NCI-H187 (cell line): ENCODE measurements around the gene PUS10.
"Not testable (repeated sequence)": the region's sequence is repeated elsewhere in the genome, so short reads cannot be mapped to it uniquely, and the experiment has no call there.

ENCODE experiments used
- DNase-seq, 2 experiments: peaks; one replicate each; lab custom pipeline; 2025; lab: John Stamatoyannopoulos, UW

Gene PUS10, protein sequence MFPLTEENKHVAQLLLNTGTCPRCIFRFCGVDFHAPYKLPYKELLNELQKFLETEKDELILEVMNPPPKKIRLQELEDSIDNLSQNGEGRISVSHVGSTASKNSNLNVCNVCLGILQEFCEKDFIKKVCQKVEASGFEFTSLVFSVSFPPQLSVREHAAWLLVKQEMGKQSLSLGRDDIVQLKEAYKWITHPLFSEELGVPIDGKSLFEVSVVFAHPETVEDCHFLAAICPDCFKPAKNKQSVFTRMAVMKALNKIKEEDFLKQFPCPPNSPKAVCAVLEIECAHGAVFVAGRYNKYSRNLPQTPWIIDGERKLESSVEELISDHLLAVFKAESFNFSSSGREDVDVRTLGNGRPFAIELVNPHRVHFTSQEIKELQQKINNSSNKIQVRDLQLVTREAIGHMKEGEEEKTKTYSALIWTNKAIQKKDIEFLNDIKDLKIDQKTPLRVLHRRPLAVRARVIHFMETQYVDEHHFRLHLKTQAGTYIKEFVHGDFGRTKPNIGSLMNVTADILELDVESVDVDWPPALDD

DNA sequence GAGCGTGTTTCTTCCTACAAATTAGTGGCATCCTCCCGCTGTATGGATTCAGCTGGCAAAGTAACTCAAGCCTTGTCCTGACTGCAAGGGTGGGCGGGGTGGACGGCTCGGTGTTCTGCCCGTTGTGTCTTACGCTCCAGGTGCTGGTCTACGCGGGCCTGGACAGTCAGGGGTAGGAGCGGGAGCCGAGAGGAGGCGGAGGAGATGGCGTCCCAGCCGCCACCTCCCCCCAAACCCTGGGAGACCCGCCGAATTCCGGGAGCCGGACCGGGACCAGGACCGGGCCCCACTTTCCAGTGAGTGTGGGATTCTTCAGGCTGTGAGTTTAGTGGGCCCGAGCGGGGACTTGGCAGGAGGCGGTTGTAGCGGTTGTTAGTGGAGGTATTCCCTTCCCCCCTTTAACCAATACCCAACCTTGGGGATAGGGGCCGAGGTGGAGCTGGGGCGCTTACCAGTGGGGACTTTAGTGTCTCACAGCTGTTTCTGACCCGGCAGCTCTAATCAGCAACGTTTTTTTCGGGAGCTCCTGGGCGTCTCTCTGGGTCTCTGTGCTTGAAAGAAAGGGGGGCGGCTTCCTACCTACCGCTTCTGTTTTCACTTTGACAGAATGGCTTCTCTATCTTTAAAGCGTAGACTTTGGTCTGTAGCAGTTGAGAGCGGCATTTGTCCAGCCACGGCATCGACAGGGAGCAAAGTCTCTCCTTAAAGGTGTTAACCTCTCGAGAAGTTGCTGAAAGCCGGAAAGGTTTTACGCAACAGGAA, at the start of gene PUS10, which contains the start of gene PEX13:
PUS10 (minus strand) TSS at position 700 of the 762 bp plus-strand sequence. CDS start 6,365 bp downstream, outside the sequence.
PEX13 (plus strand) TSS at position 165 of the 762 bp plus-strand sequence; CDS start at position 205, 40 bp downstream.
- peak; percentile 71 to 99 for DNase-seq

DNA sequence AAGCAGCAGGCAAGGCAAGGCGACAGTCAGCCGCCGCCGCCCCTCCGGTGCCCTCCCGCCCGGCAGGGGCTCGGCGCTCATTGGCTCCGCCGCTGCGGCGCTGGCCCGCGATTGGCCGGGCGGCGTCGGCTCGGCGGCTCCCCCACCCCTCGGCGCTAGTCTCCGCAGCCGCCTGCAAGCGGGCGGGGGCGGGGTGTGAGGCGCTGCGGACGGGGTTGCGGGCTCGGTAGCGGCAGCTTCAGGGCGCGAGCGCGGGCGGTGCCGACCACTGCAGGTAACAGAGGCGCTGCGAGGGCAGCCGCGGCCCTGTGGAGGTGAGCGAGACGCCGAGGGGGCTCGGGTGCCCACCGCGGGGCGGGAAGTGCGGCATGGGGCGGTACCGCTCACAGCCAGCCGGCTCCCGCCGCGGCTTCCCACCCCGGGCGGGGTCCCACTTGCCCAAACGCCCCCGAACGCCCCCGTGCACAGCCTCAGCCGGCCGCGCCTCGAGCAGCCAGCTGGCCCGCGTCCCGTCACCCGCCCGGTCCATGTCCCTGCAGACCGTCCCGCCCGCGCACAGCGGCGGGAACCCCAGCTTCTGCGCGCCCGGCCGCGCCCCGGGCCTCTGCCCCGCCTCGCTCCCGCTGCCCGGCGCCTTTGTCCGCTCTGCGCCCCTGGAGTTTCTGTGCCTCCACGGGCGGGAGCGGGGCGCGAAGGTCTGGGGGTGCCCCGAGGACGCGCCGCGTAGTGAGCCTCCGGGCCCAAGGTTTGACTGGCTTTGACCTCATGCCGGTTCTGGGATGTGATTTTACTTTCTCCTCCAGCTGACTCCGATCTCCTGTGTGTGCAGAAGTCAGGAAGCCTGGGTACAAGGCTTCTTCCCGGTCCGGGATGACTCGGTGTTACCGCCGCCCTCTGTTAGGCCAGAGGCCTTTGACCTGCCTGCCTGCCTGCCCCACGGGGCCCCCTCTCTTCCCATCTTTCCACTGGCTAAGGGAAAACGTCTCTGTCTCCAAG, 48.0 kb upstream of the PUS10 start, which contains the start of gene SANBR:
SANBR (plus strand) TSS at position 158 of the 996 bp plus-strand sequence. CDS start 4,480 bp downstream, outside the sequence.
- peak; percentile 88 to 94 for DNase-seq

DNA sequence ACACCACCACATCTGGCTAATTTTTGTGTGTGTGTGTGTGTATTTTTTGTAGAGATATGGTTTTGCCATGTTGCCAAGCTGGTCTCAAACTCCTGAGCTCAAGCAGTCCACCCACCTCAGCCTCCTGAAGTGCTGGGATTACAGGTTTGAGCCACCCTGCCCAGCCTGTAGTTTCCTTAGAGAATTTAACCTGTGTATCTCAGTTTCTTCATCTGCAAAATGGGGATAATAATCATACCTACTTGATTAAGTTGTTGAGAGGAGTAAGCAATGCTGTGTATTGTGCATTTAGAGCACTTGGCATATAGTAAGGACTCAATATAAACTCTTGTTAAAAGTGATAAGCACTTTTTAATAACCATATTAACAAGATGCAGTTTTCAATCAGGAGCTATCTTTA, 41.3 kb upstream of the PUS10 start:
- DNase-seq, result no peak

DNA sequence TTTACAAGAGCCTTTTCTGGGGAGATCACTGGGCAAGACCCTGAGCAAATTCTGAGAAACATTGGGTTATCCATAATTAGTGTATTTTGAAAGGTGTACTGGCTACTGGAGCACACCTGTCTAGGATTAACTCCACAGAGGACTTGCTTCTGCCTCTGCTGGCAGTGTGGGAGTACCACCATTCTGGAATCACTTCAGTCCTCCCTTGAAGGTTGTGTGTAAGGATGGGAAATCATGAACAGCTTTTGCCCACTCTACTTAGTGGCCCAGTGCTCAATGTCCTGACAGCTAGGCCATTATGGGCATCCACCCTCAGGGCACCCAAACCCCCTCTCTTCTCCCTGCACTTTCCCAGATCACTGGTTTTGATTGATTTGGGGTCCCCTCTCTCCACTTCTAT, 39.5 kb upstream of the PUS10 start:
- DNase-seq, result no peak

DNA sequence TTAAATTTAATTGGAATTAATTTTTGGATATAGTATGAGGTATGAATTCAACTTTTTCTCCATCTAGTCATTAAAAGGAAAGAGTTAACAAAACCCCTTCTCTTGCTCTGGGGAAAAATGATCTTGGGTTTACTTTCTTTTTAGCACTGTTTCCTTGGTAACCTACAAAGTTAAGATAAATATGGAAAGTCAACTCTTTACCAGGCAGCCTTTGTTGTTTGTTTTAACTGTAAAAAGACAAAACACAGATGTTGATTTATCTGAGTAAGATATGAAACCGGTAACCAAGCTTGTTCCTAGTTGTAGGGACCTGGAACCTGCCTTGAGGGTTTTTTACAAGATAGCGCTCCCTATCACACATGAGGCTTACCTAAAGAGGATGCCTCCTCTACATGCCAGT, 37.5 kb upstream of the PUS10 start:
- no peak for DNase-seq

DNA sequence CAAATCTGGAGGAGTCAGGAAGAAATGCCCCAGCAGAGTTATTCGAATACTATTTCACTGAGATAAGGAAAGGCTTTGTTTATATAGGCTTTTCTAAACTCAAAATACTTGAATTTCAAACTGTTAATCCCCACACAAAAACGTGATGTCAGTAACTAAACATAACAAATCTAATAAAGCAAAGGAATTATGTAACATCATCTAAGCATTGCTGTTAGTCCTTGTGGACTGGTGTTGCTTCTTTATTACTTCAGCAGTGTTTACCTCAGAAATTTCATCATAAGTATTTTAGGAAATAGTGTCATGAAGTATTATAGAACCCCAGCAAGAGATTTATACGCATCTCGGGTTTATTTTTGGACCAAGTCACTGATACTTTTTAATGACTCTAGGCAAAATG, 27.9 kb upstream of the PUS10 start:
- DNase-seq, result no peak

DNA sequence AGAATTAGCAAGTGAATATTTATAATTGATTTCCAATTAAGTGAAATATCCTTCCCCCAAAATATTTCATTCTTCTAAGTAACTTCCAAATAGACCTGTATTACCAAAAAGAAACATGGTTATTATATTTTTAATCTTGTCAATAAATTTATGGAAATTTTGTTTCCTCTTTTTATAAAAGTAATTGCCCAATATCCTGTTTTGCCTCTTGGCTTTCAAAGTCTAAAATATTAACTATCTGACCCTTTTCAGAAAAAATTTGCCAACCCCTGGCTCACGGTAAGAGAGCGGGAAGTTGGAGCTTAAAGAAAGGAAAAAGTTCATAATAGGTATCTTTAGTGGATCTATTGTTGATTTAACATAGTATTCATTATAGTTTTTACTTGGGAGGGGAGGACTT, 27.2 kb upstream of the PUS10 start:
- DNase-seq, result no peak

DNA sequence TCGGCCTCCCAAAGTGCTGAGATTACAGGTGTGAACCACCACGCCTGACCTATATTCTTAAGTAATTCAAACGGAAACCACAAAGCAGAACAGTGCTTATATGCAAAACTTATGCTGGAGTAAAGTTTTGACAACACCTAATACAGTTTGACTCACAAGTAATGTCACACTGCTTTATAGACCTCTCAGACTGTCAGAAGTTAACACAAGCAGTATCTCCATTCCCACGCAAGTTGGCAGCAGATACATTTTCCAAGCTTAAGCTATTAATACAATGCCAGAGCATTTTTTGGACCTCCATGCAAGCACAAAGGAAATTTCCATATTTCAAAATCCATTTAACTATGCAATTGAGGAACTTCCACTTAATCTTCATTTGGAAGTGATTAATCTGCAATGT, 26.6 kb upstream of the PUS10 start:
- DNase-seq, result no peak

DNA sequence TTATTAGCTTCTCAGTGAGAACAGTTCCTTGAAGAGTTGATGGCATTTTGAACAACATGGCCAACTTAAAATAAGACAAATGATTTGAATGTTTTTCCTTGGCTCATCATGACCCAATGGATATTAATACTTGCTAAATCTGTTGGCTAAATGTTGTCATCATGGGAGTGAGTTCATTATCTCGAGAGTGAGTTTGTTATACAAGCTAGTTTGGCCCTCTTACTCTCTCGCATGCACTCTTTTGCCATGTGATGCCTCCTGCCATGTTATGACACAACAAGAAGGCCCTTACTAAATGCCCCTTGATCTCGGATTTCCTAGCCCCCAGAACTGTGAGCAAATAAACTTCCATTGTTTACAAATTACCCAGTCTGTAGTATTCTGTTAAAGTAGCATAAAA, 24.8 kb upstream of the PUS10 start:
- no peak for DNase-seq

DNA sequence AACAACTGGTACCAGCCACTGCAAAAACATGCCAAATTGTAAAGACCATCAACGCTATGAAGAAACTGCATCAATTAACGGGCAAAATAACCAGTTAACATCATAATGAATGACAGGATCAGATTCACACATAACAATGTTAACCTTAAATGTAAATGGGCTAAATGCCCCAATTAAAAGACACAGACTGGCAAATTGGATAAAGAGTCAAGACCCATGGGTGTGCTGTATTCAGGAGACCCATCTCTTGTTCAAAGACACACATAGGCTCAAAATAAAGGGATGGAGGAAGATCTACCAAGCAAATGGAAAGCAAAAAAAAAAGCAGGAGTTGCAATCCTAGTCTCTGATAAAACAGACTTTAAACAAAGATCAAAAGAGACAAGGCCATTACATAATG, 18.6 kb upstream of the PUS10 start:
- not testable (repeated sequence) for DNase-seq

DNA sequence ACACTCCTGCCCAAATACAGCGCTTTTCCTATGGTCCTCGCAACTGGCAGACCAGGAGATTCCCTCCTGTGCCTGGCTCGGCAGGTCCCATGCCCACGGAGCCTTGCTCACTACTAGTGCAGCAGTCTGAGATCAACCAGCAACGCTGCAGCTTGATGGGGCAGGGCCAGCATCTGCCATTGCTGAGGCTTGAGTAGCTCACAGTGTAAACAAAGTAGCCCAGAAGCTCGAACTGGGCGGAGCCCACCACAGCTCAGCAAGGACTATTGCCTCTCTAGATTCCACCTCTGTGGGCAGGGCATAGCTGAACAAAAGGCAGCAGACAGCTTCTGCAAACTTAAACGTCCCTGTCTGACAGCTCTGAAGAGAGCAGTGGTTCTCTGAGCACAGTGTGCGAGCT, 16.5 kb upstream of the PUS10 start:
- DNase-seq, result not testable (repeated sequence)

DNA sequence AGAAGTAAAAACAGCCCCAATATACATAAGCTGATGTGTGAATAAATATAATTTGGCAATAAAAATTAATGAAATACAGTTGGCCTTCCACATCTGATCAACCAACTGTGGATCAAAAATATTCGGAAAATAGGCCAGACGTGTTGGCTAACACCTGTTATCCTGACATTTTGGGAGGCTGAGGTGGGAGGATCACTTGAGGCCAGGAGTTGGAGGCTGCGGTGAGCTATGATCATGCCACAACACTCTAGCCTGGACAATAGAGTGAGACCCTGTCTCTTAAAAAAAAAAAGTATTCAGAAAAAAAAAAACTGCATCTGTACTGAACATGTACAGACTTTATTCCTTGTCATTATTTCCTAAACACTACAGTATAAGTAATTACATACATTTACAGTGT, 11.5 kb upstream of the PUS10 start:
- no peak for DNase-seq

DNA sequence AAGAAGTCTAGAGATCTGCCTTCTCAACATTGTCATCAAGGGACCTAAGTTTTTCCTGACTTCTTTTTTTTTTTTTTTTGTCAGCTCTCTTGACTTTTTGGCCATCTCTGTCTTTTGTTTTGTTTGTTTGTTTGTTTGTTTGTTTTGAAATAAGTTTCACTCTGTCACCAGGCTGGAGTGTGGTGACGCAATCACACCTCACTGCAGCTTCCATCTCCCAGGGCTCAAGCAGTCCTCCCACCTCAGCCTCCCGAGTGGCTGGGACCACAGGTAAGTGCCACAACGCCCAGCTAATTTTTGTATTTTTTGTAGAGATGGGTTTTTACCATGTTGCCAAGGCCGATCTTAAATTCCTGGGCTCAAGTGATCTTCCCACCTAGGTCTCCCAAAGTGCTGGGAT, 5.6 kb upstream of the PUS10 start:
- DNase-seq, result no peak

DNA sequence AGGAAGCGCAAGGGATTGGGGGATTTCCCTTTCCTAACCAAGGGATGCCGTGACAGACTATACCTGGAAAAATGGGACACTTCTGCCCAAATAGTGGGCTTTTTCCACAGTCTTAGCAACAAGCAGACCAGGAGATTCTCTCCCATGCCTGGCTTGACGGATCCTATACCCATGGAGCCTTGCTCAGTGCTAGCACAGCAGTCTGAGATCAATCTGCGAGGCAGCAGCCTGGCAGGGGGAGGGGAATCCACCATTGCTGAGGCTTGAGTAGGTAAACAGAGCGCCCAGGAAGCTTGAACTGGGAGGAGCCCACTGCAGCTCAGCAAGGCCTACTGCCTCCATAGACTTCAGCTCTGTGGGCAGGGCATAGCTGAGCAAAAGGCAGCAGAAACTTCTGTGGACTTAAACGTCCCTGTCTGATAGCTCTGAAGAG, 3.2 kb upstream of the PUS10 start:
- DNase-seq, result no peak

DNA sequence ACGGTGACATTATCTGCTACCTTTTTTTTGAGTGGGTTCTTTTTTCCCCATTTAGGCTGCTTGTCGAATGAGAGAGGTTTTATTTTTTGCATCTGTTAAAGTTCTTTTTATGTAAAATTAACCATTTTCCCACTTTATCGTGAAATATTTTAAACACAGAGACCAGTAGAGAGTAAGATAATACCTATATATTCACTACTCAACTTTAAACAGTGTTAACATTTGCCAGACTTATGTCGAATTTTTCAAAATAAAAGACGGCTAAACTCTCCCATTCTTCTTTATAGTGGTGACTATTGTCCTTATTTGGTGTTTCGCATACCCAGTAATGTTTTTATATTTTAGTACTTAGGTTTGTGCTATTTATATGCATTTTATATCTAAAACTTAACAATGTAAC, 743 bp upstream of the PUS10 start:
- DNase-seq, result no peak

DNA sequence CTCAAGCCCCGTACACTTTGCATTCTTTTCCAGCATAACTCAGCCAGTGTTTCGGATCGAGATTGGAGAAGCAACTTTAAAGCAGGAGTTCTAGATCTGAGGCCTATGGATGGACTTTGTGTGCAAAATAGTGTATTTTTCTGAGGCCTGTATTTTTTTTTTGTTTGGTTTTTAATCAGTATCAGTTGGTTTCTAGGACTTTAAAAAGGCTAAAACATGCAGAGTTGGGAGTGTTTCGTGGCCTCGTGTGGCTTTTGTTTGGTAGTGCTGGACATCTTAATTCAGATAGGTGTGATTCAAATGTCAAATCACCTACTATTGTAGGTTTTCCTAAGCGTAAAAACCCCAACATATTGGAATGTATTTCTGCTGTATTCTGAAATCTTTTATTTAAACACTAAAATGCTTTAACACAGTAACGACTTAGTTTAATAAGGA, 282 bp upstream of the PUS10 start:
- no peak for DNase-seq

DNA sequence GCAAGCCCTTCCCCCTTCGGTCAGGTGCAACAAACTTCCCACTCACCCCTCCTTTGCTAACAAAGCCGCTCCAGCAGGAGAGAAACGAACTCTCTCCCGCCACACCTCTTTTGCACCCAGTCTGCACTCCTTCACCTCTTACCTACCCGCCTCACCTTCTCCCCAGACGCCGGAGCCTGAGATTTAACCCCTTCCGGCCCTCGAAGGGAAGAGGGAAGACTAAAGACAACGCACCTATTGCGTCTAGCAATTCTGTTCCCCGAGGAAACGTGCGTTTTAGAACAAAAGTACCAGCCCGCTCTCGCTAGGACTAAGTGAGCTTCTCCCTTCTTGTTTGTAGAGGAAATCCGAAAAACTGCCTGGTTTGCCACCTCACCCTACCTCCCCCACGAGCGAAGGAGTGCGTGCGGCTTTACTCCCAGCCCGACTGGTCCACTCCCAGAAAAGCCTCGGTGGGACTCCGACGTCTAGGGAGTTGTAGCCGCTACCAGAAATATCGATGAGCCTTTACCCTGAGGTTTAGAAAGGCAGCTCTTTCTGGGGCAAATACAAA, 976 bp downstream of the PUS10 start:
- peak; percentile 77 to 99 for DNase-seq

DNA sequence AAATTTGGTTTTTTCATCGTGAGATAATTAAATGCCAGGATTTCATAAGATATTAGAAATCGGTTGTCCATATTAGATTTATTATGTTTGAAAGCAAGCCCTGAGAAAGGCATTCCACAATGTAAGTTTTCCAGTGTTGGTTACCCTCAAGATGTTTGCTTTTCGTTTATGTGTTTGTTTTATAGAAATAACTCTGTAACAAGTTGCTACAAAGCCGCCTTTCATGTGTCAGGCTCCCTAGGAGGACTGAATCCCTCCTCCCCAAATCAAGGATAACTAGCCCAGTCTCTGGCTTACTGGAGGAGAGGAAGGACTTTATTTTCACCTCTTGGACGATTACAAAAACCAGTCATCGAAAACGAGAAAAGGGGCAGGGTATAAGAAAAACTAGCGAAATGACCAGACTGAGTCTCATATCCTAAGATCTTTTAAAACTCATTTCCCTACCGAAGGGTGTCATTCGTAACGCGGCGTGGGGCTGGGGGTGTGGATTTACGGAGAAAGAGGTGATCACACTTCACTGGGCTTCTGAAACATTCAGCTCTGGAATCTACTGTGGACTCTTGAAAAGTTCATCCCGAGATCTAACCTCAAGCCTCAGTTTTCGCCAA, 1.6 kb downstream of the PUS10 start:
- no peak for DNase-seq

DNA sequence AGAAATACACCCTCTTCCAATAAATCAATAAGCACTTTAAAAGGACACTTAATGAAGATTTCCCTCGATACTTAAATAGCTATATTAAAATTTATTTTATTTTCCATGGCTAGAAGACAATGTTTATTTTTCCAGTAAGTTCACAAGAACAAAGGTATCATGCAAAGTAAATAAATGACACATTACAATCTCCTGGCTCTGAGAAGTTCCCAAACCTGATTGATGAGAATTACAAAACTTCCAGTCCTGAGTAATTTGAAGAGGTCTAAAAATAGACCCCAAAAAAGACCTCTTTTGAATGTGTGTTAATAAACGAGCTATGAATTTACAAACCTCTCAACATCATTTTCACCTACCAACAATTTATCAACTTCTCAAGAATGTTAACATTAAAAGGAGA, 2.1 kb downstream of the PUS10 start:
- no peak for DNase-seq

DNA sequence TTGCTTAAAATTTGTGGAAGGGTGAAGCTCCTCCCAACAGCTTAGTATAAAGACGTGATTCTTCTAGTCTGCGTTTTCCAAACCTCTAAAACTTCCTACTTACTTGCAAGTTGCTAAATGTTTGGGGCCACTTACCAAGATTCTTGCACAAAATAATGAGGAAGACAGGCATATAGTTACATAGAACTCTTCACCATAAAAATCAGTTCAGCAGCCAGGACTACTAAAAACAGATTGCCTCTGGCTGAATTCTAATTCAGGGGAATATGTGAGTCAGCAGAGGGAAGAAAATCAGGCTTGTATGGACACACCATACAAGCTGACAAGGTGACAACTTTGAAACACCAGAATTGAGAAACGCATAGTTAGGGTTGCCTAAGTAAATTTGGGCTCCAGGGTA, 3.3 kb downstream of the PUS10 start:
- DNase-seq, result no peak

DNA sequence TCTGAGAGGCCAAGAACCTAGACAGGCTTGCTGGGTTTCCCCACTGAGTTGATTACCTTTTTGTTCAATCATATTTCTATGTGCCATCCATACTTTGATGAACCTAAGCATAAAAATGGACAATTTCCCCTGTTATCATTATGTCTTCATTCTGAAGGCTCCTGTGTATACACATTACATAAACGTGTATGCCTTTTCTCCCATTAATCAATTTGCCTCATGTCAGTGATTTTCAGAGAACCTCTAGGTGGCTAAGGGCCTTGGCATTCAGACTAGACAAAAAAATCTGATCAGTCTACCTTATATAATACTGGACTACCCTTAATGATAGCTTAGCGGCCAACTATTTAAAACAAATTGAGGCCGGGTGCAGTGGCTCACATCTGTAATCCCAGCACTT, 4.7 kb downstream of the PUS10 start:
- no peak for DNase-seq
